Measurements from ENCODE around the gene NTRK2. TPM values are rescaled to one million over a fixed set of nuclear protein-coding genes. Genes with fewer than 3 reads are reported as not detected.
A peak's percentile ranks its signal among the peaks of the same experiment; 100 is the strongest.

The NTRK2 gene
- total and polyA plus RNA-seq, 2 experiments from 2014 or later, result 0.99 to 3.7 TPM

GRCh38 chr9:84838879-84839278, 169.3 kb downstream of the NTRK2 start:
- H3K79me2 ChIP-seq, result no peaks in the 10 kb centered on the region
- H3K4me3 ChIP-seq, result no peak overlapping the region
- no peak for TF ChIP-seq EZH2 (IDR thresholded peaks at IDR 0.05; ENCODE audit: borderline replicate concordance)
- no peak for TF ChIP-seq EZH2phosphoT487 (IDR thresholded peaks at IDR 0.05; ENCODE audit: low read depth, severe bottlenecking, unreplicated experiment)
- TF ChIP-seq CTCF (IDR thresholded peaks at IDR 0.05; ENCODE audit: poor library complexity), result no peak
- no peaks in the 10 kb centered on the region for H3K27me3 ChIP-seq
- H3K4me2 ChIP-seq, result peak overlapping the region; percentile 57
- no peaks in the 10 kb centered on the region for H3K9me2 ChIP-seq (replicated peaks; ENCODE audit: insufficient read depth)
- no peak overlapping the region for H2AFZ ChIP-seq
- H3K9me3 ChIP-seq (ENCODE audit: low read depth), result no peaks in the 10 kb centered on the region
- WGBS (ENCODE audit: low lambda C conversion rate, missing lambda C conversion rate), result 88% methylated on average over 1 of the region's 1 CpG
- no peak for DNase-seq (ENCODE audit: low spot score)
- no peaks in the 10 kb centered on the region for H4K20me1 ChIP-seq (ENCODE audit: insufficient read depth, poor library complexity, severe bottlenecking)
- peaks cover 4% of the 10 kb centered on the region for H3K4me1 ChIP-seq (ENCODE audit: insufficient read depth)
- H3K27ac ChIP-seq, result no peak overlapping the region
- no peaks in the 10 kb centered on the region for H3K36me3 ChIP-seq (replicated peaks; ENCODE audit: insufficient read depth, low read depth)

GRCh38 chr9:84839541-84839940, 170.0 kb downstream of the NTRK2 start:
- 19% methylated on average over 9 of the region's 9 CpGs for WGBS (ENCODE audit: low lambda C conversion rate, missing lambda C conversion rate)
- H3K9me3 ChIP-seq (ENCODE audit: low read depth), result no peaks in the 10 kb centered on the region
- H3K4me3 ChIP-seq, result no peak overlapping the region
- TF ChIP-seq EZH2phosphoT487 (IDR thresholded peaks at IDR 0.05; ENCODE audit: low read depth, severe bottlenecking, unreplicated experiment) (no peak), CTCF (IDR thresholded peaks at IDR 0.05; ENCODE audit: poor library complexity) (no peak), EZH2 (IDR thresholded peaks at IDR 0.05; ENCODE audit: borderline replicate concordance) (no peak)
- no peaks in the 10 kb centered on the region for H3K36me3 ChIP-seq (replicated peaks; ENCODE audit: insufficient read depth, low read depth)
- H3K79me2 ChIP-seq, result no peaks in the 10 kb centered on the region
- H4K20me1 ChIP-seq (ENCODE audit: insufficient read depth, poor library complexity, severe bottlenecking), result no peaks in the 10 kb centered on the region
- H3K4me1 ChIP-seq (ENCODE audit: insufficient read depth), result peaks cover 4% of the 10 kb centered on the region
- DNase-seq (ENCODE audit: low spot score), result peak; percentile 54
- peak overlapping the region; percentile 4 for H3K27ac ChIP-seq
- peak overlapping the region; percentile 57 for H3K4me2 ChIP-seq
- no peaks in the 10 kb centered on the region for H3K27me3 ChIP-seq
- H3K9me2 ChIP-seq (replicated peaks; ENCODE audit: insufficient read depth), result no peaks in the 10 kb centered on the region
- H2AFZ ChIP-seq, result no peak overlapping the region

GRCh38 chr9:84841931-84842330, 172.4 kb downstream of the NTRK2 start:
- Histone ChIP-seq H3K9me3 (ENCODE audit: low read depth) (no peaks in the 10 kb centered on the region), H3K27ac (no peak overlapping the region), H3K36me3 (replicated peaks; ENCODE audit: insufficient read depth, low read depth) (no peaks in the 10 kb centered on the region), H4K20me1 (ENCODE audit: insufficient read depth, poor library complexity, severe bottlenecking) (no peaks in the 10 kb centered on the region), H2AFZ (no peak overlapping the region), H3K4me2 (no peak overlapping the region), H3K9me2 (replicated peaks; ENCODE audit: insufficient read depth) (no peaks in the 10 kb centered on the region), H3K4me1 (ENCODE audit: insufficient read depth) (peaks cover 4% of the 10 kb centered on the region), H3K27me3 (no peaks in the 10 kb centered on the region), H3K4me3 (no peak overlapping the region), H3K79me2 (no peaks in the 10 kb centered on the region)
- WGBS (ENCODE audit: low lambda C conversion rate, missing lambda C conversion rate), result 74% methylated on average over 5 of the region's 5 CpGs
- DNase-seq (ENCODE audit: low spot score), result no peak
- TF ChIP-seq EZH2phosphoT487 (IDR thresholded peaks at IDR 0.05; ENCODE audit: low read depth, severe bottlenecking, unreplicated experiment) (no peak), EZH2 (IDR thresholded peaks at IDR 0.05; ENCODE audit: borderline replicate concordance) (no peak), CTCF (IDR thresholded peaks at IDR 0.05; ENCODE audit: poor library complexity) (no peak)

Data from hepatocyte (in vitro differentiated cells).